HepG2 (cell line): ENCODE data around the gene GSC2. TPM values are rescaled to one million over a fixed set of nuclear protein-coding genes. Genes with fewer than 3 reads are reported as not detected.

ENCODE experiments used
- MATR3 ChIP-seq: sonication (generic); formaldehyde crosslinking; IDR thresholded peaks from 2 replicates; pipeline ENCODE4 v1.4.0; 2020; ENCODE audit warnings: missing genetic modification reagents
- MED13 ChIP-seq: sonication (generic); formaldehyde crosslinking; IDR thresholded peaks from 2 replicates; pipeline ENCODE4 v1.5.0; 2020; ENCODE audit warnings: missing genetic modification reagents
- ONECUT2 ChIP-seq: sonication (generic); formaldehyde crosslinking; IDR thresholded peaks from 2 replicates; pipeline ENCODE4 v1.4.0; 2020; ENCODE audit warnings: missing genetic modification reagents
- SAP130 ChIP-seq: IDR thresholded peaks from 2 replicates; pipeline ENCODE4 v1.6.1; 2016; ENCODE audit warnings: low read depth
- TBL1XR1 ChIP-seq: fragments of 150-350 bp; IDR thresholded peaks from 2 replicates; pipeline ENCODE4 v1.6.1; 2014; ENCODE audit warnings: borderline replicate concordance, low read length; ENCODE audit not compliant: partially characterized antibody
- THAP7 ChIP-seq: sonication (generic); formaldehyde crosslinking; IDR thresholded peaks from 2 replicates; pipeline ENCODE4 v1.8.1; 2023; ENCODE audit warnings: mild to moderate bottlenecking, missing genetic modification reagents
- TRIM24 ChIP-seq: sonication (generic); formaldehyde crosslinking; IDR thresholded peaks from 2 replicates; pipeline ENCODE4 v1.8.0; 2022; ENCODE audit warnings: mild to moderate bottlenecking, missing genetic modification reagents
- UBTF ChIP-seq: sonication (generic); formaldehyde crosslinking; IDR thresholded peaks from 2 replicates; pipeline ENCODE4 v1.4.0; 2020; ENCODE audit warnings: mild to moderate bottlenecking, missing genetic modification reagents
- ZBTB4 ChIP-seq: sonication (generic); formaldehyde crosslinking; IDR thresholded peaks from 2 replicates; pipeline ENCODE4 v1.4.0; 2020; ENCODE audit warnings: missing genetic modification reagents, mild to moderate bottlenecking, borderline replicate concordance
- ZNF510 ChIP-seq: sonication (generic); formaldehyde crosslinking; IDR thresholded peaks from 2 replicates; pipeline ENCODE4 v1.4.0; 2020; ENCODE audit warnings: low read depth, mild to moderate bottlenecking, missing genetic modification reagents
- ZNF567 ChIP-seq: sonication (generic); formaldehyde crosslinking; IDR thresholded peaks from 2 replicates; pipeline ENCODE4 v1.8.1; 2023; ENCODE audit warnings: mild to moderate bottlenecking, missing genetic modification reagents, borderline replicate concordance
- ZNF574 ChIP-seq: sonication (generic); formaldehyde crosslinking; IDR thresholded peaks from 2 replicates; pipeline ENCODE4 v1.4.0; 2020; ENCODE audit warnings: missing genetic modification reagents
- ZNF772 ChIP-seq: sonication (generic); formaldehyde crosslinking; IDR thresholded peaks from 2 replicates; pipeline ENCODE4 v1.5.0; 2020; ENCODE audit warnings: mild to moderate bottlenecking, missing genetic modification reagents
- ZNF792 ChIP-seq: IDR thresholded peaks from 2 replicates; pipeline ENCODE4 v1.6.1; 2016
- ZUFSP ChIP-seq: sonication (generic); formaldehyde crosslinking; IDR thresholded peaks from 2 replicates; pipeline ENCODE4 v1.9.0; 2021; ENCODE audit warnings: missing genetic modification reagents, mild to moderate bottlenecking, borderline replicate concordance
- polyA plus RNA-seq, 8 experiments: library from polyadenylated mRNA; depleted of rRNA in 3 of 8; stranded (reverse) in 7 of 8; unstranded in 1 of 8; fragments of >200 nt; fragmentation: Illumina TruSeq in 4 of 8; extraction: Trizol in 4 of 8; gene quantifications; 2 replicates each; pipeline versions ENCODE4 v1.2.1 to v1.2.3, GENCODE V29; 2011 to 2016; ENCODE audit warnings: low read depth in 4 of 8, missing spikeins in 1 of 8, mixed read lengths in 1 of 8; ENCODE audit not compliant: insufficient read depth in 1 of 8
- total RNA-seq, 5 experiments: library from RNA; depleted of rRNA; stranded (reverse); fragments of >200 nt; fragmentation: Illumina TruSeq; extraction: Trizol; gene quantifications; 2 replicates each; pipeline ENCODE4 v1.2.3, GENCODE V29; 2016; ENCODE audit warnings: low read depth in 1 of 5
- TF ChIP-seq, protein P1 (sequence below): IDR thresholded peaks from 2 replicates; pipeline ENCODE4 v1.6.1; 2016; ENCODE audit warnings: low read depth

Gene GSC2
- total and polyA plus RNA-seq, 2 of the 13 experiments (the other 11 are each of a cell fraction or from before 2014, with no cell fraction given) = not detected

GRCh38 chr22:19178065-19178656, 28.1 kb upstream of the GSC2 start (continued):
- TF ChIP-seq ZNF574 (CRISPR knock-in tag) (no peak), ZNF792 (CRISPR knock-in tag) (no peak), ZNF567 (no peak), SAP130 (peak; percentile 71), TBL1XR1 (no peak), UBTF (CRISPR knock-in tag) (peak; percentile 40; the same call in 1 of the 2 replicates), ZUFSP (CRISPR knock-in tag) (no peak), ZNF772 (CRISPR knock-in tag) (0 out of 2 replicates have a peak, but pooled peaks have one; percentile 36), ZBTB4 (CRISPR knock-in tag) (no peak), THAP7 (CRISPR knock-in tag) (no peak), MED13 (CRISPR knock-in tag) (no peak), ONECUT2 (no peak), ZNF510 (CRISPR knock-in tag) (0 out of 2 replicates have a peak, but pooled peaks have one; percentile 32), MATR3 (CRISPR knock-in tag) (no peak), TRIM24 (CRISPR knock-in tag) (no peak)
- TF ChIP-seq, protein P1, sequence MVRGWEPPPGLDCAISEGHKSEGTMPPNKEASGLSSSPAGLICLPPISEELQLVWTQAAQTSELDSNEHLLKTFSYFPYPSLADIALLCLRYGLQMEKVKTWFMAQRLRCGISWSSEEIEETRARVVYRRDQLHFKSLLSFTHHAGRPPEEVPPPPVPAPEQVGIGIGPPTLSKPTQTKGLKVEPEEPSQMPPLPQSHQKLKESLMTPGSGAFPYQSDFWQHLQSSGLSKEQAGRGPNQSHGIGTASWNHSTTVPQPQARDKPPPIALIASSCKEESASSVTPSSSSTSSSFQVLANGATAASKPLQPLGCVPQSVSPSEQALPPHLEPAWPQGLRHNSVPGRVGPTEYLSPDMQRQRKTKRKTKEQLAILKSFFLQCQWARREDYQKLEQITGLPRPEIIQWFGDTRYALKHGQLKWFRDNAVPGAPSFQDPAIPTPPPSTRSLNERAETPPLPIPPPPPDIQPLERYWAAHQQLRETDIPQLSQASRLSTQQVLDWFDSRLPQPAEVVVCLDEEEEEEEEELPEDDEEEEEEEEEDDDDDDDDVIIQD (CRISPR knock-in tag) = no peak
